ENCODE measurements around the gene C2CD3. TPM values are rescaled to one million over a fixed set of nuclear protein-coding genes. Genes with fewer than 3 reads are reported as not detected.

Gene C2CD3
- total and polyA plus RNA-seq, 2 of the 4 experiments (the other 2 are of a cell fraction): 11.1 to 19.2 TPM

DNA sequence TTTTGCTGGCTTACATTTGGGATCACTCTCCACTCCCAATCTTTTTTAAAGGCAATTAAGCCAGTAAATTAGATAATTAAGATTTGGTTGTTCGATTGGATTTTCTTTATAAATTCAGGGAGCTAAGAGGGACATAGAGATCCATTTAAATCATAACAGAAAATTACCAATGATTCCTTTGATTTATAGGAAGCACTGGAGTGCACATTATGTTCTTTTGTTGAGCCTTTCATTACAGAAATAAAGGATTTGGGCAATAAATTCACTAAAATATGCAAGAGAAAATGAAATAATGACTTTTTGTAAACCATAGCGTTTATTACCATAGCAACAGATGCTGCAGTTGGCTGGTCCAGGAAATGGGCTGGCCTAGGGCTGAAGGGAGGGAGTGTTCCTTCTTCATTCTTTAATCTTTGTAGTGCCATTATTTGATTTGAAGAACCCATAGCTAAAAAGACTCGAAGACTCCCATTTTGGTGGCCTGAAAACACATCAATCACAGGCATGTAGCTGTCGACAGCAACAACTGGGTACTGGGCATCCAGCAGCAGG is 73.0 kb downstream of the C2CD3 start:
- DNase-seq: no peak

More for the DNA sequence above, 73.0 kb downstream of the C2CD3 start:
- H3K14ac ChIP-seq (replicated peaks; ENCODE audit: low read depth, low read length): no peak overlapping the region
- H3K4me2 ChIP-seq (ENCODE audit: low read depth, low read length): no peak overlapping the region
- no peak for ATAC-seq (ENCODE audit: low read depth)
- H3K9me3 ChIP-seq (ENCODE audit: control insufficient read depth, insufficient read depth, low read length): no peaks in the 10 kb centered on the region
- H3K18ac ChIP-seq (ENCODE audit: low read depth, low read length): no peak overlapping the region
- H2BK5ac ChIP-seq (ENCODE audit: low read depth, low read length, poor library complexity, severe bottlenecking): no peak overlapping the region
- no peaks in the 10 kb centered on the region for H3K4me1 ChIP-seq (ENCODE audit: control insufficient read depth, insufficient read depth, low read length)
- ChIA-PET CTCF (no interaction called here), POLR2A (ENCODE audit: unreplicated experiment) (no interaction called here)
- H3K27ac ChIP-seq (ENCODE audit: insufficient read depth, low read length): no peak overlapping the region
- in situ Hi-C loops (cut with MboI; ENCODE audit: low sequenced_read_pairs) (no loop called here), dilution Hi-C loops (cut with HindIII; ENCODE audit: low sequenced_read_pairs, unreplicated experiment) (no loop called here), intact Hi-C loops (cut with micrococcal nuclease) (no loop called here)
- no peak for TF ChIP-seq FOS (IDR thresholded peaks at IDR 0.05; ENCODE audit: low read depth, low read length)
- TF ChIP-seq BHLHE40 (IDR thresholded peaks at IDR 0.05; ENCODE audit: low read depth, low read length): no peak
- TF ChIP-seq, protein P1, sequence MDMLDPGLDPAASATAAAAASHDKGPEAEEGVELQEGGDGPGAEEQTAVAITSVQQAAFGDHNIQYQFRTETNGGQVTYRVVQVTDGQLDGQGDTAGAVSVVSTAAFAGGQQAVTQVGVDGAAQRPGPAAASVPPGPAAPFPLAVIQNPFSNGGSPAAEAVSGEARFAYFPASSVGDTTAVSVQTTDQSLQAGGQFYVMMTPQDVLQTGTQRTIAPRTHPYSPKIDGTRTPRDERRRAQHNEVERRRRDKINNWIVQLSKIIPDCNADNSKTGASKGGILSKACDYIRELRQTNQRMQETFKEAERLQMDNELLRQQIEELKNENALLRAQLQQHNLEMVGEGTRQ (IDR thresholded peaks at IDR 0.05; ENCODE audit: low read depth, low read length): no peak
- TF ChIP-seq CHD1 (IDR thresholded peaks at IDR 0.05; ENCODE audit: low read depth, low read length): no peak
- TF ChIP-seq SMC3 (IDR thresholded peaks at IDR 0.05; ENCODE audit: low read depth, low read length): no peak
- no peak for TF ChIP-seq NFE2L2 (IDR thresholded peaks at IDR 0.05; ENCODE audit: low read depth, low read length)
- TF ChIP-seq RCOR1 (IDR thresholded peaks at IDR 0.05; ENCODE audit: insufficient replicate concordance, low read length): no peak
- no peak for TF ChIP-seq POLR2A (IDR thresholded peaks at IDR 0.05; ENCODE audit: low read depth, low read length)
- TF ChIP-seq, protein P2, sequence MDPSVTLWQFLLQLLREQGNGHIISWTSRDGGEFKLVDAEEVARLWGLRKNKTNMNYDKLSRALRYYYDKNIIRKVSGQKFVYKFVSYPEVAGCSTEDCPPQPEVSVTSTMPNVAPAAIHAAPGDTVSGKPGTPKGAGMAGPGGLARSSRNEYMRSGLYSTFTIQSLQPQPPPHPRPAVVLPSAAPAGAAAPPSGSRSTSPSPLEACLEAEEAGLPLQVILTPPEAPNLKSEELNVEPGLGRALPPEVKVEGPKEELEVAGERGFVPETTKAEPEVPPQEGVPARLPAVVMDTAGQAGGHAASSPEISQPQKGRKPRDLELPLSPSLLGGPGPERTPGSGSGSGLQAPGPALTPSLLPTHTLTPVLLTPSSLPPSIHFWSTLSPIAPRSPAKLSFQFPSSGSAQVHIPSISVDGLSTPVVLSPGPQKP (IDR thresholded peaks at IDR 0.05; ENCODE audit: borderline replicate concordance, low read depth, low read length): no peak
- TF ChIP-seq MXI1 (IDR thresholded peaks at IDR 0.05; ENCODE audit: borderline replicate concordance, low read depth, low read length): no peak
- H4K5ac ChIP-seq (ENCODE audit: low read depth, low read length): no peak overlapping the region
- H3K23ac ChIP-seq (ENCODE audit: low read depth, low read length): no peak overlapping the region
- no peak overlapping the region for H2AFZ ChIP-seq (replicated peaks; ENCODE audit: low read length, poor library complexity)
- no peaks in the 10 kb centered on the region for H3K79me1 ChIP-seq (ENCODE audit: low read depth in 1 of 2, low read length in 2 of 2)
- H3K4ac ChIP-seq (ENCODE audit: low read depth, low read length): no peak overlapping the region
- H2BK20ac ChIP-seq (ENCODE audit: low read depth, low read length): no peak overlapping the region
- no peaks in the 10 kb centered on the region for H4K20me1 ChIP-seq (ENCODE audit: insufficient read depth, low read length)
- no peak overlapping the region for H3K9ac ChIP-seq (ENCODE audit: low read depth, low read length)
- no peak overlapping the region for H2BK15ac ChIP-seq (ENCODE audit: low read depth, low read length)
- H2AK5ac ChIP-seq (ENCODE audit: low read depth, low read length): no peak overlapping the region
- no peak overlapping the region for H2BK120ac ChIP-seq (ENCODE audit: low read depth, low read length)
- H3K4me3 ChIP-seq (ENCODE audit: insufficient read depth, low read depth, low read length): no peak overlapping the region
- no peak overlapping the region for H4K8ac ChIP-seq (ENCODE audit: low read depth in 2 of 2, low read length in 2 of 2)
- no peak overlapping the region for H2AK9ac ChIP-seq (replicated peaks; ENCODE audit: low read depth, low read length, poor library complexity)
- no peak overlapping the region for H4K91ac ChIP-seq (ENCODE audit: insufficient read depth, low read depth, low read length)
- no peaks in the 10 kb centered on the region for H3K9me1 ChIP-seq (ENCODE audit: insufficient read depth, low read length)
- H3K36me3 ChIP-seq (ENCODE audit: control insufficient read depth, insufficient read depth, low read length): peaks cover 11% of the 10 kb centered on the region
- no CpG with 5 or more reads among the region's 4 CpGs for WGBS, 2 experiments (ENCODE audit: extremely low coverage in 2 of 2, insufficient read length in 1 of 2)
- H3K27me3 ChIP-seq (ENCODE audit: control insufficient read depth, insufficient read depth, low read length): no peaks in the 10 kb centered on the region
- BruUV-seq (replicated peaks): no TSS peak
- no peak overlapping the region for H3K56ac ChIP-seq (ENCODE audit: extremely low read depth, insufficient read depth, low read length)
